NCI-H187 (cell line): Measurements from ENCODE around the gene LRRC51.
"Not testable (repeated sequence)": the region's sequence is repeated elsewhere in the genome, so short reads cannot be mapped to it uniquely, and the experiment has no call there.

ENCODE experiments used
- DNase-seq, 2 experiments: peaks; one replicate each; lab custom pipeline; 2025; lab: John Stamatoyannopoulos, UW

LRRC51 gene

GRCh38 chr11:72139500-72139899 is 58.9 kb downstream of the LRRC51 start:
- DNase-seq = no peak

GRCh38 chr11:72140661-72141060 is 60.0 kb downstream of the LRRC51 start:
- no peak for DNase-seq

- no peak for DNase-seq
These were observed 60.4 kb downstream of the LRRC51 start for GRCh38 chr11:72141066-72141465.

- not testable (repeated sequence) for DNase-seq
These were observed 61.4 kb downstream of the LRRC51 start for GRCh38 chr11:72142086-72142485.

GRCh38 chr11:72142543-72142942 is 61.9 kb downstream of the LRRC51 start:
- not testable (repeated sequence) for DNase-seq

- DNase-seq = no peak
These were observed 64.3 kb downstream of the LRRC51 start for GRCh38 chr11:72144807-72145565.
